Activated naive CD4-positive, alpha-beta T cell treated with anti-CD3 and anti-CD28 coated beads, Interleukin-2, amount 10 ng/mL, durations not matched to agents 5 hours and 36 hours (primary cell): ENCODE results near the gene EEF1AKMT4. TPM values are rescaled to one million over a fixed set of nuclear protein-coding genes. Genes with fewer than 3 reads are reported as not detected.

Experiments
- microRNA-seq: library from miRNA; unstranded; fragments of <30 nt; microRNA quantifications from one replicate; pipeline ENCODE4 v1.2.0, GENCODE V29; 2022; ENCODE audit warnings: borderline microRNAs expressed, borderline replicate concordance
- total RNA-seq, 2 experiments: library from RNA; stranded (reverse); gene quantifications; one replicate each; pipeline ENCODE4 v1.2.3, GENCODE V29; 2021

The EEF1AKMT4 gene
- total RNA-seq: 1 to 10 TPM; 3.3 to 4.3 TPM

GRCh38 chr3:184249412-184250166, at the start of gene EEF1AKMT4:
Gene EEF1AKMT4 (plus strand): TSS chr3:184249672. CDS start chr3:184249695, 23 bp downstream.

GRCh38 chr3:184229394-184230080, 19.9 kb upstream of the EEF1AKMT4 start, which contains the start of gene VWA5B2:
Gene VWA5B2 (plus strand): TSS chr3:184229585. CDS start chr3:184230529, 944 bp downstream.

GRCh38 chr3:184248454-184249411, 739 bp upstream of the EEF1AKMT4 start, which contains the start of gene ALG3:
Gene ALG3 (minus strand): TSS chr3:184248962. CDS start chr3:184248940, 22 bp downstream.

DNA sequence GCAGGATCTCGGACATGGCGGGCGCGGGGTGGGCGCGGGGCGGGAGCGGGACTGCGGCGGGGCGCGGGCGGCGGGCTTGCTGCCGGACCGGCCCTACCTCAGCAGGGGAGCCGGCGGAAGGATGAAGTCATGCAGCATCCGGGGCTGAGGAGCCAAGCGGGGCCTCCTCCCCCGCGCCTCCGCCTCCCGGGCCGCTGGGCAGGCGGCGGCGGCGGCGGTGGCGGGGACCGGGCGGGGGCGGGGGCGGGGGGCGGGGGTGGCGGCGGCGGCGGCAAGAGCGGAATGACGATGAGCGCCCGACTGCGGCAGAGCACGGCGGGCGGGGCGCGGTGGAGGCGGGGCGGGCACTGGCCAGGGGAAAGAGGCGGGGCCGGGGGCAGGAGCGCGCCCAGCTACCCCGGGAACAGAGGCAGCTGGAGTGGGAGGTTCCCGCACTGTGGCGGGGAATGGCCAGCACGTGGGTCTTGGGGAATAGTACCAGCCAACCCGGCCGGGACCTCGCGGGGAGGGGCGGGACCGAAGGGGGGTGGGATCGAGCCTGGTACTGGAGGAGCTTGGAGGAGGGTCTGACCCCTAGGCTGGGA, 11.9 kb downstream of the EEF1AKMT4 start, which contains the start of gene CAMK2N2:
TSS of gene CAMK2N2 (minus strand) at position 284 of the 584 bp plus-strand sequence. CDS start at position 16, 268 bp downstream.

DNA sequence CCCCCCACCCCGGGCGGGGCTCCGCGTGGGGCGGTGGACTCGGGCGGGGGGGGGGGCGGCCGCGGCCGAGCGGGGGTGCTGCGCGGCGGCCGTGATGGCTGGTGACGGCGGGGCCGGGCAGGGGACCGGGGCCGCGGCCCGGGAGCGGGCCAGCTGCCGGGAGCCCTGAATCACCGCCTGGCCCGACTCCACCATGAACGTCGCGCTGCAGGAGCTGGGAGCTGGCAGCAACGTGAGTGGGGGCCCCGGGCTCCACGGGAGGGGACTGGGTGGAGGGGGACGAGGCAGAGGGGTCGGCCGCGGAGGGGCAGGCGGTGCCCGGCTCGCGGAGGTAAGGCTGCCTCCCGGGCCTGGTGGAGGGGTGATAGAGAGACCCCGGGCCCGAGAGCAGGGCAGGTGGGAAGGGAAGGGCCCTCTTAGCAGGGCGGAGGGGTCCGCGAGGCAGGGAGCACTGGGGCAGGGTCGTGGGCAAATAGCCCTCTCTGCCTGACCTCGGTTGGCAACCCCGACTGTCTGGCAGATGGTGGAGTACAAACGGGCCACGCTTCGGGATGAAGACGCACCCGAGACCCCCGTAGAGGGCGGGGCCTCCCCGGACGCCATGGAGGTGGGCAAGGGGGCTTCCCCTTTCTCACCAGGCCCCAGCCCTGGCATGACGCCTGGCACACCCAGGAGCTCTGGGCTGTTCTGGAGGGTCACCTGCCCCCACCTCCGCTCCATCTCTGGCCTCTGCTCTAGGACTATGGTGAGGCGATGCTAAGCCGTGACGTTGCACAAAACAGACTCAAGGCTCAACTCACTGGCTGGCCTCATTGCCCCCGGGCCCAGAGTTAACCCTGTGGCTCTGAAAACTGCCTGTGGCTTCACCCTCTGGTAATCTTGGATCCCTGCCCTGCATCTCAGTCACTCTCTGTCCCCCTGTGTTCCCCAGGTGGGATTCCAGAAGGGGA, 26.8 kb downstream of the EEF1AKMT4 start, which contains the start of gene ECE2:
TSS of gene ECE2 (plus strand) at position 62 of the 950 bp plus-strand sequence. CDS start at position 194, 132 bp downstream.

GRCh38 chr3:184298759-184299487, 49.5 kb downstream of the EEF1AKMT4 start, which contains the start of gene PSMD2:
Gene PSMD2 (plus strand): TSS chr3:184299241. CDS start chr3:184299267, 26 bp downstream.

Small RNAs within 50 kb of the gene (microRNA-seq; reads per million reads assigned to microRNA genes)
- gene MIR1224: not detected

Other genes with a start within 250 kb of the EEF1AKMT4 start
- 10 to 100 TPM; 22.6 to 23.8 TPM for gene ABCC5, start 231.8 kb upstream of the EEF1AKMT4 start, total RNA-seq
- gene HTR3D, start 217.9 kb upstream of the EEF1AKMT4 start, total RNA-seq: not detected
- not detected for gene HTR3C, start 196.6 kb upstream of the EEF1AKMT4 start, total RNA-seq
- not detected for gene HTR3E, start 152.6 kb upstream of the EEF1AKMT4 start, total RNA-seq
- 10 to 100 TPM; 48.1 to 51.4 TPM for gene EIF2B5, start 114.3 kb upstream of the EEF1AKMT4 start, total RNA-seq
- gene DVL3, start 94.3 kb upstream of the EEF1AKMT4 start, total RNA-seq: 10 to 100 TPM; 33.3 to 37.5 TPM
- 100 to 1,000 TPM; 199 to 214 TPM for gene AP2M1, start 74.8 kb upstream of the EEF1AKMT4 start, total RNA-seq
- gene ABCF3, start 63.5 kb upstream of the EEF1AKMT4 start, total RNA-seq: 10 to 100 TPM; 60.4 TPM
- gene VWA5B2, start 20.1 kb upstream of the EEF1AKMT4 start, total RNA-seq: not detected
- gene ALG3, start 710 bp upstream of the EEF1AKMT4 start, total RNA-seq: 10 to 100 TPM; 37.9 to 41.2 TPM
- not detected for gene CAMK2N2, start 11.9 kb downstream of the EEF1AKMT4 start, total RNA-seq
- gene ECE2, start 26.4 kb downstream of the EEF1AKMT4 start, total RNA-seq: not detected
- 100 to 1,000 TPM; 150 to 153 TPM for gene PSMD2, start 49.6 kb downstream of the EEF1AKMT4 start, total RNA-seq
- 100 to 1,000 TPM; 240 to 246 TPM for gene EIF4G1, start 64.9 kb downstream of the EEF1AKMT4 start, total RNA-seq
- gene FAM131A, start 87.9 kb downstream of the EEF1AKMT4 start, total RNA-seq: 1 to 10 TPM; 5.8 to 6.1 TPM
- gene CLCN2, start 111.9 kb downstream of the EEF1AKMT4 start, total RNA-seq: 1 to 10 TPM; 3.1 to 4.1 TPM
- gene POLR2H, start 112.0 kb downstream of the EEF1AKMT4 start, total RNA-seq: 10 to 100 TPM; 74.2 to 78.3 TPM
- gene THPO, start 128.5 kb downstream of the EEF1AKMT4 start, total RNA-seq: not detected
- not detected for gene CHRD, start 130.4 kb downstream of the EEF1AKMT4 start, total RNA-seq